Skin of body (tissue), 2 donors: Measurements from ENCODE around the gene QRFPR. TPM values are rescaled to one million over a fixed set of nuclear protein-coding genes. Genes with fewer than 3 reads are reported as not detected.
"Not testable (repeated sequence)": the region's sequence is repeated elsewhere in the genome, so short reads cannot be mapped to it uniquely, and the experiment has no call there.

Source experiments
- DNase-seq: peaks from one replicate; lab custom pipeline; 2025; lab: John Stamatoyannopoulos, UW
- total RNA-seq: library from RNA; depleted of rRNA; stranded (reverse); fragments of >200 nt; gene quantifications from one replicate; pipeline ENCODE4 v1.2.3, GENCODE V29; 2014

The QRFPR gene
- total RNA-seq, 1 donor from 2014 or later: 0.89 TPM

GRCh38 chr4:121339824-121340223 lies 41.0 kb downstream of the QRFPR start:
- DNase-seq: no peak

DNA sequence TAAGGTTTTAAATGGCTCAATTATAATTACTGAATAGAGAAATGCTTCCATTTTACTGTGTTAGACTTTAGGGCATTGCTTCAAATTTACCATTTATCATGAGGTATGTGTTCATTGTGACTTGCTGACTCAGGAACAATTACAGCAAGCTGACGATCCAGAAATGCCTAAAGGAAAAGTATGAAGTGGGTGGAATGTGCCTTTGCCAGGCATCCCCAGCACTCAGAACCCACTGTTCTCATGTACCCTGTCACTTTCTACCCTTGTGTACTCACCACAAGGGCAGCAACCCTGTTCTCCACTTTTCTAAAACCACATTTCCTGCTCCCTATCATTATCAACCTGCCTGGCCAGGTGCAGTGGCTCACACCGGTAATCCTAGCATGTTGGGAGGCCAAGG lies 41.5 kb downstream of the QRFPR start:
- no peak for DNase-seq

GRCh38 chr4:121338518-121338917 lies 42.3 kb downstream of the QRFPR start:
- no peak for DNase-seq

DNA sequence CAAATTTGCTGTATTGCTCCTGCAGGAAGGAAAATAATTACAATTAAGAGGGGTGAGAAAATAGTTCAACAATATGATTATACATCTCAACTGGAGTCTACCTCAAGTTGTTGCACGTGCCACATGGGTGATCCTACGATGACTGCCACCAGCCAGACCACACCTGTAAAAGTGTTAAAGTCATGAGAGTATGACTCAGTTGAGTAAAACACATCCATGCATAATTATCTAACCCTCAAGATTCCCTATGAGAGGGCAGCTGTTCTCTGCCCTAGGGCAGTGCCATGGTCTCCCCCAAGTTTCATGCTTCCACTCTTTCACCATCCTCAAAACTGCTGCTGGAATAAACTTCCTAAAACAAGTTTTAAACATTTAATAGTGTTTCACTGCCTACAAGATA lies 44.1 kb downstream of the QRFPR start:
- no peak for DNase-seq

DNA sequence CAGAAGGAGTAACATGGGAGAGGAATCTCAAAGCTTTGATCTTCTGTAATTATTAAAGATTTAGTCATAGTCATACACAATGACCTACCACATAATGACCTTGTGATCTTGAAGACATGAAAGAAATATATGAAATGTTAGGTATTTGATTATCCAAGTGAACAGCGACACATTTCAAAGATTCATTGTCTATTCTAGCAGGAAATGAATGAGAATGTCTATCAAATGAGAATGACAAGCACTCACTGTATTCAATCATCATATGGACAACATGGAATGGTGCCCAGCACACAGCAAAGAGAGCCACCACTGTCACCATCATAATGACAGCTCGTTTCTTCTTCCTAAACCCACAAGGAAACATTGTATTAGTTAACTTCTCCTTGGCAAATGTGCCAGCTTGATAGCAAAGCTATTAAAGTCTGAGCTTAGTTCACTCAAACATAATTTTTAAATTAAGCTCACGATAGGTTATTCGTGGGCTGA lies 50.6 kb downstream of the QRFPR start:
- no peak for DNase-seq

DNA sequence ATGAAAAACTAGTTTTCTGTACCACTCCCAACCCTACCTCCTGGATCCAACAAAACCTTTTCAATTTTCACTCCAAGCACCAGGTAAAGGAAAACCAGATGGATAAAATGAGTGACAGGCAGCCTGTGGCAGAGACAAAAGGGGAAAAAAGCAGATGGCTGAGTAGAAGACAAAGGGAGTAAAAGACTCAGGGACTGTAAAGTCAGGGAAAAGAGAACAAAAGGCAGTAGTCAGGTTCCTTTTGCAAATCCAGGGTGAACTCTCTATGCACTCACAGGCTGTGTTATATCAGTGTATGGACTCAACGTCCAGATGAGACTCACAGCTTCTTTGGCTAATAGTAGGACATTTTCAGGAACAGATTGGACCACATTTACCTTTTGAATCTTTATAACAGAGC lies 54.2 kb downstream of the QRFPR start:
- no peak for DNase-seq

- DNase-seq: no peak
Measured at GRCh38 chr4:121324331-121324730, 56.5 kb downstream of the QRFPR start.

- no peak for DNase-seq
Measured at GRCh38 chr4:121321466-121321865, 59.4 kb downstream of the QRFPR start.

DNA sequence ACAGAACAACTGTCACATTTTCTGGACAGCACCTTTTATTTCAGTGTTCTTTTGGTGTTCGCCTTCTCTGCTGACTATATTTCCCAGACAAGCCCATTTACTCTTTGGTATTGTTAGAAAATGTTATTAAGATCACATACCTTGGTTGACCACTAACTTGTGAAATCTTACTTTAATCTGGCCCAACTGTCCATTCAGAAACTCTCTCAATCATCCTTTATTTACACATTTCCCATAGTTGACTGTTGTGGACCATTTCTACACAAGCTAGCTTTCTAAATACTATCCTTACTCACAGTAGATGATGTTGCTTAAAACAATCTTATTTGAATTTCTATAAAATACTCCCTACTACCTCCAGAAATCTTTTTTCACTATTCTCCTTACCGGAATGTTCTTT lies 64.7 kb downstream of the QRFPR start:
- no peak for DNase-seq

DNA sequence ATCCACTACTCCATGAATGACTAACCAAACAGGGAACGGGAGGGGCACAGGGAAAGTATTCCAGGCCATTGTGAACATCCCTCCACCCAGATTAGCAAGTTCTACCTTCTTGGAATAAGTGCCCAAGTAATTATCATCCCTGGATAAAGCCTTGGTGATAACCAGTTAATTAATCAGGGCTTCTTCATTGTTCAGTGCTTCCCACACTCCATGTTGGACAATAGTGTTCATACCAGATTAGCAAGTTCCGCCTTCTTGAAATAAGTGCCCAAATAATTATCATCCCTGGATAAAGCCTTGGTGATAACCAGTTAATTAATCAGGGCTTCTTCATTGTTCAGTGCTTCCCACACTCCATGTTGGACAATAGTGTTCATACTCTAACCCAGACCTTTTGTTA lies 67.4 kb downstream of the QRFPR start:
- not testable (repeated sequence) for DNase-seq

DNA sequence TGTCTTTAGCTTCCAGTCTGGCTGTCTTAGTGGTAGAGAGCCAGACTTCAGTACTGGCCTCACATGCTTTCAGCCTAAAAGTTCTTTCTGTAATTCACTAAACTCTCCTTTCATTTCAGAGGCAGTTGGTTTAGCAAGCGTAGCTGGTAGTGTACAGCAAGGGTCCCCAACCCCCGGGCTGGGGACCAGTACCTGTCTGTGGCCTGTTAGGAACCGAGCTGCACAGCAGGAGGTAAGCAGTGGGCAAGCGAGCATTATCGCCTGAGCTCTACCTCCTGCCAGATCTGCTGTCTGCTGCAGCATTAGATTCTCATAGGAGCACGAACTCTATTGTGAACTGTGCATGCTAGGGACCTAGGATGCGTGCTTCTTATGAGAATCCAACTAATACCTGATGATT lies 72.0 kb downstream of the QRFPR start:
- DNase-seq: no peak

- no peak for DNase-seq
Measured at GRCh38 chr4:121308328-121308663, 72.5 kb downstream of the QRFPR start.

DNA sequence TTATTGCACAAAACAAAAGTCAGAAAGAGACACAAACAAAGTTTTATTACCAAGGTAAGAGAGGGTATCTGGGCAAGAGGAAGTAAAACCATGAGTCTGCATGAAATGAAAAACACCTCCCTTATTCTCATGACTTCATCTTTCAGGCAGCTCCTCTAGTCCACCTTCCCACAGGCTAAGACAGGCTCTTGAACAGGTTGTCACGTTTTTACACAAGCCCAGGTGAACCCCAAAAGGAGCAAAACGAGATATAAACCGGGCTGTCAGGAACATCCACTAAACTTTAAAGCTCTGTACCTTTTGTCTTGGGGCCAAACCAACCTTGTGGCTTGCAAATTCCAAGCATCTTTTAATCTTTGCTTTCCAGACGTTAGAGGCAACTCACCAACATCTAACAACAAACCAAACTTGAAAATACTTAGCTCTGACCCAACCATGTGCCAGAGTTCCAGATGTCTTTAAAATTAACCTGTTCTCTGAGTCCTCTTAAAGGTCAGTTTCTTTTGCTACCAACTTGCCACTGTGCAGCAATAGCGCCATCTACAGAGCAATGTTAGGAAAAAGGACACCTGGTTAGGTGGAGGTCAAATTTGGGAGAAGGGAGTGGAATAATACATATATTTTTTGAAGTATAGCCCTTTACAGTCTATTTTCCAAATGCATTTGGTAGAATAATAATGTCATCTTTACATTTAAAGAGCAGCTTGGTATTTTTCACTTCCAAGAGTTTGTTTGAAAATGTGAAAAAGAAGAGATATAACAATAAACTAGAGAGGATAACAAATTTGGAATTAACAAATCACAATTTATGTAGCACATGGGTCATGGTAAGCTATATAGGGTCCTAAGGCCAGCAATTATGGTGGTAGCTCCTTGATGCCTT lies 73.1 kb downstream of the QRFPR start:
- no peak for DNase-seq

DNA sequence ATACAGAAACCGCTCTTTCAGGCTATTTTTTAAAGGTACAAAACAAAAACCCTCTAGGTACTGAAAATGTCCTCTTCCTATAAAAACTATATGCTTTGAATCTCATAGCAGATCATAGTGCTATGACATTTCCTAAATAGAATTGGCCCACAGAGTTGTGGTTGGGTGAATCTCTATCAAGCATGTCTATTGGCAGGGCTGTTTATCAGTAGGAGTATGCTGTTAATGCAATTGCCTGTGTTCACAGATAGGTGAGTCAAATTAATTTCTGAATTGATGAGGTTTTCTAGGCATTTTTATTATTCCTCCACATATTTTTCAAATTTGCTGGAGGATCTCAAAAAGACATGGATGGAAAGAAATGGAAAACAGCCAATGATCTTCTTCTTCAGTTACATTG lies 73.9 kb downstream of the QRFPR start:
- no peak for DNase-seq

DNA sequence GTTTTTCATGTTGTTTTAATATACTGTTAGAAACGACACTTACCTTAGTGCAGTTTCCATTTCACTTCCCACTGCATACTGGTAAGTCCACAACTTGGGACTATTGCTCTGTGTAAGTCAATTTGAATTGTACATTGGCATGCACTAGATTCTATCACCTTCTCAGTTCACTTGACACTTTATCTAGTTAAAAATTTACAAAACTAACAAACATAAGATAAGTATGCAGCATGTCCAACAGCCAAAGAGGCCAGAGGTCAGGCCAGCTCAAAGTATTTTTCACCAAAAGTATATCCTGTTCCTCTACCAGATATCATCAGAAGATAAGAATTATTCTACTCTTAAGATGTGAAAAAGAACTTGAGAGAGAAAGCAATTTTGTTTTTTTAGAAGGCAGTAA lies 75.9 kb downstream of the QRFPR start:
- DNase-seq: no peak

- DNase-seq: no peak
Measured at GRCh38 chr4:121299367-121299766, 81.5 kb downstream of the QRFPR start.

DNA sequence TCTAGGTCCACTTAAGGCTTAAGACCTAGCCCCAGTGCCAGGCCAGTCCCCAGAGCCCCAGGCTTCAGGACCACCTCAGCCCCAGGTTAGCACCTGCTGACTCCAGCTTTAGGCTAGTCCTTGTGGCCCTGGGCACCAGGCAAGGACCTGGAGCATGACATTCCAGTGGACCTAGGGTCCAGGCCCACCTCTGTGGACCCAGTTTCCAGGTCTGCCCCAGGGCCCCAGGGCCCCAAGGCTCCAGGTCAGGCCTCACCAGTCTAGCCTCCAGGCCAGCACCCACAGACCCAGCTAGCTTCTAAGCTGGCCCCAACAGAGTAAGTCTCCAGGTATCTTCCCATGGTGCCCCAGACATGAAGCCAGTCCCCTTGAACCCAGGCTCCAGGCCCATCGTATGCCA lies 97.5 kb downstream of the QRFPR start:
- DNase-seq: no peak

DNA sequence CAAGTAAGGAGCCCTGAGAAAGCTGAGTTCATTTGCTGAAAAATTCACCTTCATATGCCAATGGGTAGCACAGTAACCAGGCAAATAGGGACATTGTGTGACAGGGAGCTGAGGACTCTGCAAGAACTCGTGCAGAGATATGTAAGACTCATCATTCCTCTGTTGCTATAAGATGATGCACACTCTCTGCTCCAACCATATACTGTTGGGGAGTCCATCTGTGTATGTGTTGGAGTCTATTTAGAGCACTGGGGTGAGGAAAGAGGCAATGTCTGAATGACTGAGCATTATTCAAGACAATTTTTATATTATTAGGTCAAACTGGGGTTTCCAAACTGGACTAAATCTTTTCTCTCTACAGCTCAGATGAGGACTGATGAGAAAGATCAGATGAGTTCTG lies 100.4 kb downstream of the QRFPR start:
- DNase-seq: no peak

GRCh38 chr4:121278811-121279368 lies 101.9 kb downstream of the QRFPR start:
- DNase-seq: no peak
